Activated CD8-positive, alpha-beta memory T cell treated with anti-CD3 and anti-CD28 coated beads for 4 hours (primary cell): ENCODE results near the gene MKNK1.

ENCODE experiments used
- DNase-seq, 2 donors: peaks; one replicate each; pipeline ENCODE4 v3.0.0-alpha.2; 2020; ENCODE audit warnings: low read depth in 2 of 2

Gene MKNK1

GRCh38 chr1:46618754-46619415 lies 14.8 kb upstream of the MKNK1 start:
- no peak for DNase-seq

- no peak for DNase-seq
Measured at GRCh38 chr1:46617833-46618232, 13.8 kb upstream of the MKNK1 start.

GRCh38 chr1:46617108-46617800 lies 13.2 kb upstream of the MKNK1 start:
- DNase-seq: no peak

GRCh38 chr1:46616277-46617107 lies 12.4 kb upstream of the MKNK1 start, which contains the start of gene MOB3C:
MOB3C (minus strand) TSS chr1:46616811; CDS start chr1:46613321, 3,490 bp downstream.
- peak; percentile 56 to 73 for DNase-seq

- no peak for DNase-seq
Measured at GRCh38 chr1:46615735-46616134, 11.7 kb upstream of the MKNK1 start.

- no peak for DNase-seq
Measured at GRCh38 chr1:46615088-46615487, 11.0 kb upstream of the MKNK1 start.

- no peak for DNase-seq
Measured at GRCh38 chr1:46614604-46614984, 10.5 kb upstream of the MKNK1 start.

GRCh38 chr1:46613661-46614603 lies 9.9 kb upstream of the MKNK1 start:
- no peak for DNase-seq

GRCh38 chr1:46612937-46613660 lies 9.0 kb upstream of the MKNK1 start:
- DNase-seq: no peak

GRCh38 chr1:46611691-46612221 lies 7.7 kb upstream of the MKNK1 start:
- DNase-seq: no peak

GRCh38 chr1:46607345-46608130 lies 3.5 kb upstream of the MKNK1 start:
- no peak for DNase-seq

- no peak for DNase-seq
Measured at GRCh38 chr1:46606255-46606965, 2.3 kb upstream of the MKNK1 start.

GRCh38 chr1:46605232-46605631 lies 1.2 kb upstream of the MKNK1 start:
- no peak for DNase-seq

GRCh38 chr1:46603481-46603857 lies 599 bp downstream of the MKNK1 start:
- no peak for DNase-seq

GRCh38 chr1:46601257-46602007 lies 2.6 kb downstream of the MKNK1 start:
- no peak for DNase-seq

- no peak for DNase-seq
Measured at GRCh38 chr1:46599059-46599970, 4.8 kb downstream of the MKNK1 start.

GRCh38 chr1:46596846-46597245 lies 7.2 kb downstream of the MKNK1 start:
- no peak for DNase-seq
